GM12801 (cell line): ENCODE measurements around the gene APOM.

Experiments used
- TF ChIP-seq, protein P1 (sequence below): IDR thresholded peaks from one replicate; pipeline ENCODE4 v1.5.1; 2011; ENCODE audit warnings: control low read depth; ENCODE audit not compliant: insufficient read length; ENCODE audit errors: extremely low read depth

APOM gene

DNA sequence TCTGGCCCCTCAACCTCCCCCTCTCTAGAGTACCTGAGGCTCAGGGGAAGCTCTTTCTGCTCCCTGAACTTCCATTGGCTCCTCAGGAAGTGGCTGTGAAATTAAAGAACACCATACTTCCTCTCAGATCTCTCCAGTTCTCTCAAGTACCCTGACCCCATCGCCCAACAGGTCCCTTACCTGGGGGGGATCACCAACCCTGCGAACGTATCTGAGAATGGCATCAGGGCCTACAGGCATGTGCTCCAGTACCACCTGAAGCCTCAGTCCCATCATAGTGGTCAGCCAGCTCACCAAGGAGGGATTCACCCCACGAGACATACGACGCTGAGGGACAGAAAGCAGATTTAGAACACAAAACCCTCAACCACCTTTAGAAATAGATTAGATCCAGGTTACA is 15.1 kb upstream of the APOM start:
- TF ChIP-seq, protein P1, sequence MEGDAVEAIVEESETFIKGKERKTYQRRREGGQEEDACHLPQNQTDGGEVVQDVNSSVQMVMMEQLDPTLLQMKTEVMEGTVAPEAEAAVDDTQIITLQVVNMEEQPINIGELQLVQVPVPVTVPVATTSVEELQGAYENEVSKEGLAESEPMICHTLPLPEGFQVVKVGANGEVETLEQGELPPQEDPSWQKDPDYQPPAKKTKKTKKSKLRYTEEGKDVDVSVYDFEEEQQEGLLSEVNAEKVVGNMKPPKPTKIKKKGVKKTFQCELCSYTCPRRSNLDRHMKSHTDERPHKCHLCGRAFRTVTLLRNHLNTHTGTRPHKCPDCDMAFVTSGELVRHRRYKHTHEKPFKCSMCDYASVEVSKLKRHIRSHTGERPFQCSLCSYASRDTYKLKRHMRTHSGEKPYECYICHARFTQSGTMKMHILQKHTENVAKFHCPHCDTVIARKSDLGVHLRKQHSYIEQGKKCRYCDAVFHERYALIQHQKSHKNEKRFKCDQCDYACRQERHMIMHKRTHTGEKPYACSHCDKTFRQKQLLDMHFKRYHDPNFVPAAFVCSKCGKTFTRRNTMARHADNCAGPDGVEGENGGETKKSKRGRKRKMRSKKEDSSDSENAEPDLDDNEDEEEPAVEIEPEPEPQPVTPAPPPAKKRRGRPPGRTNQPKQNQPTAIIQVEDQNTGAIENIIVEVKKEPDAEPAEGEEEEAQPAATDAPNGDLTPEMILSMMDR = no peak

DNA sequence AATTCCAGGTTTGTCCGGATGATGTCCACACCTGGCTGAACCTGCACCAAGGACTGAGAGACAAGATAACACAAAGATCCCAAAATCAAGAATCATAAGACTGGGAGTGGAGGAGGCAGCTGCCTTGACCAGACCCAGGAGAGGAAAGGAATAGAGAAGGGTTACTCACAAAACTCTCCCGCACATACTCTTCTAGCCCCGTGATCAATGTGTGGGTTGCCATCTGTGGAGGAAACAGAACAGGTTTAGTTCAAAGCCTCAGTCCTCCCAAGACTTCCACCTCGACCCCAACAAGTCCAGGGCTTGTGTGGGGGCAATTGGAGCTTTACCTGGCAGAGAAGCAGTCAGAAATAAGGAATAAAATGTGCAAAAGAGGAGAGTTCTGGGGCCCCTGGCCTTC is 14.3 kb upstream of the APOM start:
- TF ChIP-seq, protein P1 = no peak

DNA sequence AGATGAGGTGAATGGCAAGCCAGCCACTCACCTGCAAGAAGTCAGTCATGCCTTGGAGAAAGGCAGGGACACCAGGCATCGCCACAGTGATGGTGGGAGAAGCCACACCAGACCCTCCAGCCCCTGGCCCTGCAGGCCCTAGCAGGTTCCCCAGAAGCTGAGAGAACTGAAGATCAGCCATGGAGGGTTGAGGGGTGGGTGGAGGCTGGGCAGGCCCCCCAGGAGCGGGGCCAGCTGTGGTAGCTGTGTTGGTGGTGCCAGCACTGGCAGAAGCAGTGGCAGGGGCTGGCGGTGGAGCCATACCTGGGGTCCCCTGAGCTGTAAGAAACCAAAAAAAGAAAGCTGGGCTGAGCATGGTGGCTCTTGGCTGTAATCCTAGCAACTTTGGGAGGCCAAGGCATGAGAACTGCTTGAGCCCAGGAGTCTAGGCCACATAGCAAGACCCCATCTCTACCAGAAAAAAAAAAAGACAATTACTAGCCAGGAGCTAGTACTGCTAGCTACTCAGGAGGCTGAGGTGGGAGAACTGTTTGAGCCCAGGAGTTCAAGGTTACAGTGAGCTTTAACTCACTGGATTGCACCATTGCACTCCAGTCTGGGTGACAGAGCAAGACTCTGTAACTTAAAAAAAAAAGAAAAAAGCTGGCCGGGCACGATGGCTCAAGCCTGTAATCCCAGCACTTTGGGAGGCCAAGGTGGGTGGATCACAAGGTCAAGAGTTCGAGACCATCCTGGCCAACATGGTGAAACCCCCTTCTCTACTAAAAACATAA is 12.7 kb upstream of the APOM start:
- TF ChIP-seq, protein P1 = no peak

DNA sequence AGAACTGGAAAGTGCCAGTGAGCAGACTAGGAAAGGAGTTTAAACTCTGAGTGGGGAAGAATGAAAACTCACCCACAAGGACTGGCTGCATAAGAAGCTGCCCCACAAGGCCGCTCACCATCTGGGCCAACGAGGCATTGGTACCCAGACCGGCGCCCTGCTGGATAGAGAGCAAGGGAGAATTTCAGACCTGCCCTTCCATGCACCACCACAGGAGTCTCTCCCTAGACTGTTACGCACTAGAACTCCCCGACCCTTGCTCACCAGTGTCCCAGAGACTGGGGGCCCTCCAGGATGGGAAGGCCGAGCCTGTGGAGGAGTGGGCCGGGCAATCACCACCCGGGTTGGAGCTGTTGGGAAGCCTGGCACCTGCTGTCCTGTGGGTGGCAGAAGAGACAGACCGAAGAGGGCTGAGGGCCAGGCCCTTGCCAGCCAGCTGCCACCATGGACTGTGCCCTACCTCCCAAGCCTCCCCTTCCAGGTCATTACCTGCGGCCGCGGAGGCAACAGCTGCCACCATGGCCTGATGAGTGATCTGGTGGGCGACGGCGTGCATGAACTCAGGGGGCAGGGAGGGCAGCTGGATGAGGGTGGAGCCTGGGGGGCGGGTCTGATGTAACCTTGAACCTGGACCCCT is 11.8 kb upstream of the APOM start:
- TF ChIP-seq, protein P1 = no peak

DNA sequence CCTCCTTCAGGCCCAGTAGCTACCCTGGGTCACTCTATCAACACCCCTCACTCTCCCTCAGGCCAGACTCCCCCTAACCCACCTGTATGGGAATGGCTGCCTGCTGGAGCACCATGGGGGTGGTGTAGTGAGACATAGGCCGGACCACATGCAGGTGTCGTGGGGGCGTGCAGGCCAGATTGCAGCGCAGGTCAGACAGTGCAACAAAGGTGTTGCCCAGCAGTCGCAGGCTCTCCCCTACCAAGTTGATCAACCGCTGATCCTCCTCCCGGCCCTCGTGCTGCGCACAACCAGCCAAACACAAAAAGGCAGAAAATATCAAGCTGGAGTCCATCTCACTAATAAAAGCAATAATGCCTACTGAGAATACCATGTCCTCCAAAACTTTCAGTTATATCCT is 10.4 kb upstream of the APOM start:
- TF ChIP-seq, protein P1 = no peak

DNA sequence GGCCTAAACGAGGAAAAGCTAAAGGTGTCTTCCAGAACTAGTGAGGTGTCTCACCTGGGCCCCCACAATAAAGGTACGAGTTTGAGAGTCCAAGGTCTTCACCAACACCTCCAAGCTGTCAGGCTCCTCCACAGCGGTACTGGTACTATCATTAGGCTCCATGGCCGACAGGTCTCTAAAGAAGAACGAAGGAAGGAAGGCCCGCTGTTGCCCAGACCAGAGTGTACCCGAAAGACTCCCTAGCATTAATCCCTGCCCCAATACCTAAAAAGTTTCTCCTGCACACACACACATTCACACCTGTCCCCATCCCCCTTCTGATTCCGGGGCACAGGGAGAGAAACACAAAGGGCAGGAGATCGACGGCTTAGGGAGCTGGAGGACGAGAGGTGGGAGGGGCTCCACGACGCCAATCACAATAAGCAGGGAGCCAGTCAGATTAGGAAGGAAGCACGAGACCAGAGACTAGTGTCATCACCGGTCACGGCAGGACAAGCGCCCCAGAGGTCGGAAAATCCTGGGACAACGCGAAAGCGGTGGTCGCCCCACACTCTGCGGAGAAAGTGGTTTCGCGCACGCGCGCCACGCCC is 4.0 kb upstream of the APOM start:
- TF ChIP-seq, protein P1 = no peak

DNA sequence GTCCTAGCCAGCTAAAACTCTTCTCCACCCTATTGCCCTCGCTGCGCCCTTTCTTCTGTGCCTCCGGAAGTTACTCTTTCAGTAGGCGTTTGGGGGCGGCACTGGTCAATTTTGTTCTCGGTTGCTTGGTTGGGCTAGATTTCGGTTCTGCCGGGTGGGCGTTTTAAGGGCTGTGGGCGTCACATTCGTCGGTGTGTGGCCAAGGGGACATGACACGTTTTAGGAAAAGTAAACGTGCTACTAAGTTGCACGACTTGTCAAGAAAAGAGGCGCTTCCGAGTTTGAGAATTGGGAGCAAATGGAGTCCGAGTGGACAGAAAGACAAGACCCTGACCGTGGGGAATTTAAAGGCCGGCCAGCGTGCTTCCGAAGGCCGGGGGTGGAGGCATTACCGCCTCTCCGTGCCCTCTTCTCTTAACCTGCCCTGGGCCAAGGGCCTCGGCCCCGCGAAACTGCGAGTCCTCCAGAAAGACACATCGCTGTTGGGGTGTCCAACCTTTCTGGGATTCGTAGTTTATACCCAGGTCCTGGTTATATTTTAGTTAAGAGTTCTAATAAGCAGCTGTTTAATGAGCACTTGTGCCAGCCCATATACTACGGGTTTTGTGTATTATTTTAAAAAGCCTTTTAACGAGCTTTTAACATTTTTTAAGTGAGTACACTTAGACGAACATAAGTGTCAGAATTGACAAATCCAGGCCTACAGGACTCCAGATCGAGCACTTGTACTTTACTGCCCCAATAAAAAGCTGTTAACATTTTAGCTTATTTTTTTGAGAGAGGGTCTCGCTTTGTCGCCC is 2.6 kb upstream of the APOM start:
- TF ChIP-seq, protein P1 = no peak
